ENCODE measurements around the gene KIF1A.

DNA sequence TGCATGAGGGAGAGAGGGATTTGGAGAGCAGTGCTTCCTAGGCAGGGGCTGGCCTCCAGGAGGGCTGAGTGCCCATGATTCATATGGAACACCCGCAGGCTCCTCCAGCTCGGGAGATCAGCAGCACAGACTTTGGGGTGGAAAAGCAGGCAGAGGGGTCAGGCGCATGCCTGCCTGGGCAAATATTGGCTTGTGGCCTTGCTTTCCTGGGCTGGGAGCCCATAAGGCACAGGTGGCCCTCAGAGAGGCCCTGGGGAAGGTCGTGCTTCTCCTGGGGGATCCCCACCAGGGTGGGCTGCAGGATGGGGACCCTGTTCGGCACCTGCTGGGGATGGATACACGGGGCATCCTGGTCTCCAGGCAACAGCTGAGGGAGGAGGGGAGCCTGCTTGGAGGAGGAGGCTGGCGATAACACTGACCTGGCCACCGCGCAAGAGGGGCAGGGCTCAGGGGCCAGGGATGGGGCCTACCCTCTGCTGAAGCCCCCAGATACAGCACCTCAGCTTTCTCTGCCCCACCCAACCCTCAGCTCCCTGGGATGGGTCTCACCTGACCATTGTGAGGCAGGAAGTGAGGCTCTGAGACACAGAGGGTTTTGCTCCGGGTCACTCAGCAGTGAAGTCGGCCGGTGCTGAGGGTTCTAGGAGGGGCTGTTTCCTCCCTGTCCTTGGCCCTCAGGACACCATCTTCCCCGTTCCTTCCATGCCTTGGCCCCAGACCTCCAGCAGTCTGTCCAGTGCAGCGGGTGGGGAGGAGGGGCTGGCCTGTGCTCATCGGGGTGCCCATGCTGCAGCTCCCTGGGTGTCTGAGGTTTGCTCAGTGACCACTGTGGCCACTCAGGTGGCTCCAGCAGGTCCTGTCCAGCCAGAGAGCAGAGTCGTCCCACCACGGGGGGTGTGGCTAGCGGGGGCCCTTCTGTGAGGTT is 116.3 kb downstream of the KIF1A start:
- TF ChIP-seq HDAC2 (IDR thresholded peaks at IDR 0.05) (no peak), CHD1 (IDR thresholded peaks at IDR 0.05; ENCODE audit: low read depth, low read length) (no peak), POLR2A (IDR thresholded peaks at IDR 0.05; ENCODE audit: low read depth, low read length) (no peak), SIN3A (IDR thresholded peaks at IDR 0.05; ENCODE audit: low read depth, low read length) (no peak)
- TF ChIP-seq, protein P1, sequence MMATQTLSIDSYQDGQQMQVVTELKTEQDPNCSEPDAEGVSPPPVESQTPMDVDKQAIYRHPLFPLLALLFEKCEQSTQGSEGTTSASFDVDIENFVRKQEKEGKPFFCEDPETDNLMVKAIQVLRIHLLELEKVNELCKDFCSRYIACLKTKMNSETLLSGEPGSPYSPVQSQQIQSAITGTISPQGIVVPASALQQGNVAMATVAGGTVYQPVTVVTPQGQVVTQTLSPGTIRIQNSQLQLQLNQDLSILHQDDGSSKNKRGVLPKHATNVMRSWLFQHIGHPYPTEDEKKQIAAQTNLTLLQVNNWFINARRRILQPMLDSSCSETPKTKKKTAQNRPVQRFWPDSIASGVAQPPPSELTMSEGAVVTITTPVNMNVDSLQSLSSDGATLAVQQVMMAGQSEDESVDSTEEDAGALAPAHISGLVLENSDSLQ (IDR thresholded peaks at IDR 0.05) = no peak
- TF ChIP-seq, protein P2, sequence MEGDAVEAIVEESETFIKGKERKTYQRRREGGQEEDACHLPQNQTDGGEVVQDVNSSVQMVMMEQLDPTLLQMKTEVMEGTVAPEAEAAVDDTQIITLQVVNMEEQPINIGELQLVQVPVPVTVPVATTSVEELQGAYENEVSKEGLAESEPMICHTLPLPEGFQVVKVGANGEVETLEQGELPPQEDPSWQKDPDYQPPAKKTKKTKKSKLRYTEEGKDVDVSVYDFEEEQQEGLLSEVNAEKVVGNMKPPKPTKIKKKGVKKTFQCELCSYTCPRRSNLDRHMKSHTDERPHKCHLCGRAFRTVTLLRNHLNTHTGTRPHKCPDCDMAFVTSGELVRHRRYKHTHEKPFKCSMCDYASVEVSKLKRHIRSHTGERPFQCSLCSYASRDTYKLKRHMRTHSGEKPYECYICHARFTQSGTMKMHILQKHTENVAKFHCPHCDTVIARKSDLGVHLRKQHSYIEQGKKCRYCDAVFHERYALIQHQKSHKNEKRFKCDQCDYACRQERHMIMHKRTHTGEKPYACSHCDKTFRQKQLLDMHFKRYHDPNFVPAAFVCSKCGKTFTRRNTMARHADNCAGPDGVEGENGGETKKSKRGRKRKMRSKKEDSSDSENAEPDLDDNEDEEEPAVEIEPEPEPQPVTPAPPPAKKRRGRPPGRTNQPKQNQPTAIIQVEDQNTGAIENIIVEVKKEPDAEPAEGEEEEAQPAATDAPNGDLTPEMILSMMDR (IDR thresholded peaks at IDR 0.05 in 2 of 3, conservative IDR thresholded peaks at IDR 0.05 in 1 of 3; ENCODE audit: control insufficient read depth in 2 of 3, extremely low read depth in 1 of 3, insufficient read depth in 1 of 3, low read depth in 3 of 3, low read length in 3 of 3) = no peak
